ENCODE data around the gene CNTNAP2. TPM values are rescaled to one million over a fixed set of nuclear protein-coding genes. Genes with fewer than 3 reads are reported as not detected.

CNTNAP2 gene
- total and polyA plus RNA-seq, 2 of the 4 experiments (the other 2 are of a cell fraction), result not detected

GRCh38 chr7:146346096-146346495 is 229.5 kb downstream of the CNTNAP2 start:
- Histone ChIP-seq H2AK9ac (replicated peaks; ENCODE audit: low read depth, low read length, poor library complexity) (no peak overlapping the region), H4K8ac (ENCODE audit: low read depth in 2 of 2, low read length in 2 of 2) (no peak overlapping the region), H4K91ac (ENCODE audit: insufficient read depth, low read depth, low read length) (no peak overlapping the region), H3K4me1 (ENCODE audit: control insufficient read depth, insufficient read depth, low read length) (no peaks in the 10 kb centered on the region), H2BK15ac (ENCODE audit: low read depth, low read length) (no peak overlapping the region), H2BK20ac (ENCODE audit: low read depth, low read length) (no peak overlapping the region), H3K36me3 (ENCODE audit: control insufficient read depth, insufficient read depth, low read length) (no peaks in the 10 kb centered on the region), H2AK5ac (ENCODE audit: low read depth, low read length) (no peak overlapping the region), H3K79me1 (ENCODE audit: low read depth in 1 of 2, low read length in 2 of 2) (no peaks in the 10 kb centered on the region), H3K18ac (ENCODE audit: low read depth, low read length) (no peak overlapping the region), H3K4ac (ENCODE audit: low read depth, low read length) (no peak overlapping the region), H3K9me1 (ENCODE audit: insufficient read depth, low read length) (no peaks in the 10 kb centered on the region), H3K27ac (ENCODE audit: insufficient read depth, low read length) (no peak overlapping the region), H3K23ac (ENCODE audit: low read depth, low read length) (no peak overlapping the region), H2BK120ac (ENCODE audit: low read depth, low read length) (no peak overlapping the region), H2AFZ (replicated peaks; ENCODE audit: low read length, poor library complexity) (no peak overlapping the region), H3K14ac (replicated peaks; ENCODE audit: low read depth, low read length) (no peak overlapping the region), H3K9me3 (ENCODE audit: control insufficient read depth, insufficient read depth, low read length) (0 out of 2 replicates have a peak, but pooled peaks cover 2% of the 10 kb centered on the region), H4K5ac (ENCODE audit: low read depth, low read length) (no peak overlapping the region), H3K4me2 (ENCODE audit: low read depth, low read length) (no peak overlapping the region), H3K27me3 (ENCODE audit: control insufficient read depth, insufficient read depth, low read length) (no peaks in the 10 kb centered on the region), H2BK5ac (ENCODE audit: low read depth, low read length, poor library complexity, severe bottlenecking) (no peak overlapping the region), H3K9ac (ENCODE audit: low read depth, low read length) (no peak overlapping the region), H3K56ac (ENCODE audit: extremely low read depth, insufficient read depth, low read length) (no peak overlapping the region), H3K4me3 (ENCODE audit: insufficient read depth, low read depth, low read length) (no peak overlapping the region), H4K20me1 (ENCODE audit: insufficient read depth, low read length) (no peaks in the 10 kb centered on the region)
- ChIA-PET CTCF (no interaction called here), POLR2A (ENCODE audit: unreplicated experiment) (no interaction called here)
- DNase-seq, result no peak
- dilution Hi-C loops (cut with HindIII; ENCODE audit: low sequenced_read_pairs, unreplicated experiment), result no loop called here
- BruUV-seq (replicated peaks), result no TSS peak
- 48% methylated on average over 2 of the region's 5 CpGs; no CpG with 5 or more reads in 1 of the 2 experiments for WGBS, 2 experiments (ENCODE audit: extremely low coverage in 2 of 2, insufficient read length in 1 of 2)
- in situ Hi-C loops (cut with MboI; ENCODE audit: low sequenced_read_pairs), result no loop called here
- TF ChIP-seq RFX5 (IDR thresholded peaks at IDR 0.05; ENCODE audit: low read depth, low read length) (no peak), NFE2L2 (IDR thresholded peaks at IDR 0.05; ENCODE audit: low read depth, low read length) (no peak), POLR2A (IDR thresholded peaks at IDR 0.05; ENCODE audit: low read depth, low read length) (no peak), MAZ (IDR thresholded peaks at IDR 0.05; ENCODE audit: borderline replicate concordance, low read depth, low read length) (no peak), MAFK (IDR thresholded peaks at IDR 0.05; ENCODE audit: low read depth, low read length) (no peak)
- TF ChIP-seq, protein P1, sequence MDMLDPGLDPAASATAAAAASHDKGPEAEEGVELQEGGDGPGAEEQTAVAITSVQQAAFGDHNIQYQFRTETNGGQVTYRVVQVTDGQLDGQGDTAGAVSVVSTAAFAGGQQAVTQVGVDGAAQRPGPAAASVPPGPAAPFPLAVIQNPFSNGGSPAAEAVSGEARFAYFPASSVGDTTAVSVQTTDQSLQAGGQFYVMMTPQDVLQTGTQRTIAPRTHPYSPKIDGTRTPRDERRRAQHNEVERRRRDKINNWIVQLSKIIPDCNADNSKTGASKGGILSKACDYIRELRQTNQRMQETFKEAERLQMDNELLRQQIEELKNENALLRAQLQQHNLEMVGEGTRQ (IDR thresholded peaks at IDR 0.05; ENCODE audit: low read depth, low read length), result no peak
- intact Hi-C loops (cut with micrococcal nuclease), result no loop called here
- ATAC-seq (ENCODE audit: low read depth), result no peak
